ENCODE data around the gene FAM169A.
"Not testable (repeated sequence)": the region's sequence is repeated elsewhere in the genome, so short reads cannot be mapped to it uniquely, and the experiment has no call there.

Gene FAM169A

DNA sequence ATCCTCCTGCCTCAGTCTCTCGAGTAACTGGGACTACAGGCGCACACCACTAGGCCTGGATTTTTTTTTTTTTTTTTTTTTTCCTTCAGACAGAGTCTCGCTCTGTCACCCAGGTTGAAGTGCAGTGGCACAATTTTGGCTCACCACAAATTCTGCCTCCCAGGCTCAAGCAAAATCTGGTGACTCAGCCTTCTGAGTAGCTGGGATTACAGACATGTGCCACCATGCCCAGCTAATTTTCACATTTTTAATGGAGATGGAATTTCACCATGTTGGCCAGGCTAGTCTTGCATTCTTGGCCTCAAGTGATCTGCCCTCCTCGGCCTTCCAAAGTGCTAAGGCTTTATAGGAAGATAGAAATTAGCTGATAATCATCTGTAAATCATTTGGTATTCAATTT lies 55.3 kb downstream of the FAM169A start:
- 93 to 98% methylated on average over 4 of the region's 4 CpGs for WGBS, 2 experiments
- no peaks in the 10 kb centered on the region for H3K4me1 ChIP-seq (ENCODE audit: control insufficient read depth, insufficient read depth, low read length)
- no peak overlapping the region for H3K4me3 ChIP-seq (ENCODE audit: insufficient read depth, low read depth, low read length)
- H3K27me3 ChIP-seq (ENCODE audit: control insufficient read depth, insufficient read depth, low read length, poor library complexity, severe bottlenecking) = no peaks in the 10 kb centered on the region
- no peak overlapping the region for H3K27ac ChIP-seq (ENCODE audit: insufficient read depth, low read depth, low read length, poor library complexity, severe bottlenecking)
- H3K36me3 ChIP-seq (ENCODE audit: control insufficient read depth, insufficient read depth, low read length) = no peaks in the 10 kb centered on the region
- H3K9me3 ChIP-seq (ENCODE audit: control insufficient read depth, low read length) = no peaks in the 10 kb centered on the region

- Histone ChIP-seq H3K4me3 (ENCODE audit: insufficient read depth, low read depth, low read length) (no peak overlapping the region), H3K27ac (ENCODE audit: insufficient read depth, low read depth, low read length, poor library complexity, severe bottlenecking) (no peak overlapping the region), H3K36me3 (ENCODE audit: control insufficient read depth, insufficient read depth, low read length) (no peaks in the 10 kb centered on the region), H3K27me3 (ENCODE audit: control insufficient read depth, insufficient read depth, low read length, poor library complexity, severe bottlenecking) (no peaks in the 10 kb centered on the region), H3K9me3 (ENCODE audit: control insufficient read depth, low read length) (no peaks in the 10 kb centered on the region), H3K4me1 (ENCODE audit: control insufficient read depth, insufficient read depth, low read length) (no peaks in the 10 kb centered on the region)
- WGBS, 2 experiments = 80 to 89% methylated on average over 1 of the region's 1 CpG
These were observed 64.2 kb downstream of the FAM169A start for GRCh38 chr5:74801941-74802340.

DNA sequence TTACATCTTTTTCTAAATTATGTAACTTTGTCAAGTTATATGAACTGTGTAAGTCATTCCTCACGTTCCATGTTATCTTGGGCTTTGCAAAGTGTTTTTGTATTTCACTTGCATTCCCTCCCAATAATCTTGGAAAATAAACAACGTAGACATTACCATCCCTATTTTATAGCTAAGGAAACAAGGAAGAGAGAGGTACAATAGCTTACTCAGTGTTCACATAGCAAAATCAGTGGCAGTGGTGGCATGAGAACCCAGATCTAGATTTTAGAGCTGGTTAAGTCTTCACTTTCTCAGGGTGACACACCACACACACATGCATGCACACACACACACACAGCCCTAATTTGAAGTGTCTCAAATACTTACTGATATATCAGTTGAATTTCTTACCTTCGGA lies 65.0 kb downstream of the FAM169A start:
- Histone ChIP-seq H3K27ac (ENCODE audit: insufficient read depth, low read depth, low read length, poor library complexity, severe bottlenecking) (no peak overlapping the region), H3K9me3 (ENCODE audit: control insufficient read depth, low read length) (no peaks in the 10 kb centered on the region), H3K4me1 (ENCODE audit: control insufficient read depth, insufficient read depth, low read length) (no peaks in the 10 kb centered on the region), H3K36me3 (ENCODE audit: control insufficient read depth, insufficient read depth, low read length) (no peaks in the 10 kb centered on the region), H3K4me3 (ENCODE audit: insufficient read depth, low read depth, low read length) (no peak overlapping the region), H3K27me3 (ENCODE audit: control insufficient read depth, insufficient read depth, low read length, poor library complexity, severe bottlenecking) (no peaks in the 10 kb centered on the region)
- 90 to 95% methylated on average over 2 to 3 of the region's 3 CpGs for WGBS, 2 experiments

GRCh38 chr5:74798977-74799911 lies 66.9 kb downstream of the FAM169A start:
- Histone ChIP-seq H3K4me1 (ENCODE audit: control insufficient read depth, insufficient read depth, low read length) (no peaks in the 10 kb centered on the region), H3K27me3 (ENCODE audit: control insufficient read depth, insufficient read depth, low read length, poor library complexity, severe bottlenecking) (no peaks in the 10 kb centered on the region), H3K4me3 (ENCODE audit: insufficient read depth, low read depth, low read length) (no peak overlapping the region), H3K27ac (ENCODE audit: insufficient read depth, low read depth, low read length, poor library complexity, severe bottlenecking) (no peak overlapping the region), H3K9me3 (ENCODE audit: control insufficient read depth, low read length) (no peaks in the 10 kb centered on the region), H3K36me3 (ENCODE audit: control insufficient read depth, insufficient read depth, low read length) (no peaks in the 10 kb centered on the region)
- 95 to 96% methylated on average over 21 of the region's 21 CpGs for WGBS, 2 experiments

- WGBS, 2 experiments = 96 to 100% methylated on average over 3 of the region's 3 CpGs
- H3K27ac ChIP-seq (ENCODE audit: insufficient read depth, low read depth, low read length, poor library complexity, severe bottlenecking); H3K4me1 ChIP-seq (ENCODE audit: control insufficient read depth, insufficient read depth, low read length); H3K9me3 ChIP-seq (ENCODE audit: control insufficient read depth, low read length); H3K4me3 ChIP-seq (ENCODE audit: insufficient read depth, low read depth, low read length); H3K27me3 ChIP-seq (ENCODE audit: control insufficient read depth, insufficient read depth, low read length, poor library complexity, severe bottlenecking); H3K36me3 ChIP-seq (ENCODE audit: control insufficient read depth, insufficient read depth, low read length): not testable (repeated sequence)
These were observed 74.5 kb downstream of the FAM169A start for GRCh38 chr5:74791669-74792068.

GRCh38 chr5:74787424-74787823 lies 78.8 kb downstream of the FAM169A start:
- no peaks in the 10 kb centered on the region for H3K27me3 ChIP-seq (ENCODE audit: control insufficient read depth, insufficient read depth, low read length, poor library complexity, severe bottlenecking)
- 94 to 97% methylated on average over 6 of the region's 6 CpGs for WGBS, 2 experiments
- peaks cover 3% of the 10 kb centered on the region for H3K36me3 ChIP-seq (ENCODE audit: control insufficient read depth, insufficient read depth, low read length)
- H3K4me1 ChIP-seq (ENCODE audit: control insufficient read depth, insufficient read depth, low read length) = no peaks in the 10 kb centered on the region
- no peak overlapping the region for H3K27ac ChIP-seq (ENCODE audit: insufficient read depth, low read depth, low read length, poor library complexity, severe bottlenecking)
- H3K4me3 ChIP-seq (ENCODE audit: insufficient read depth, low read depth, low read length) = no peak overlapping the region
- no peaks in the 10 kb centered on the region for H3K9me3 ChIP-seq (ENCODE audit: control insufficient read depth, low read length)

DNA sequence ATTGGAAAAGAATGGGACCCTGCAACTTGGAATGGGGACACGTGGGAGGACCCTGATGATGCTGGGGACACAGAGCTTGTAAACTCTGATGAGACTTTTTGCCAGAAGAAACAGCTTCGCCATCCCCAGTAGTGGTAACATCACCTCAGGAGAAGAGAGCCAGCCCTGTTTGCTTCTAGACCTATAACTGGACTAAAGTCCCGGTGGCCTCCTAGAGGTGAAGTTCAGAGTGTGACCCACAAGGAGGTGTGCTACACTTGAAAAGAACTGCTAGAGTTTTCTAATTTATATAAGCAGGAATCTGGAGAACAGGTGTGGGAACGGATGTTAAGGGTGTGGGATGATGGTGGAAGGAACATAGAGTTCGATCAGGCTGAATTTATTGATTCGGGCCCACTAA lies 79.3 kb downstream of the FAM169A start:
- H3K27me3 ChIP-seq (ENCODE audit: control insufficient read depth, insufficient read depth, low read length, poor library complexity, severe bottlenecking) = no peaks in the 10 kb centered on the region
- WGBS, 2 experiments = 94 to 95% methylated on average over 6 of the region's 6 CpGs
- no peaks in the 10 kb centered on the region for H3K4me1 ChIP-seq (ENCODE audit: control insufficient read depth, insufficient read depth, low read length)
- no peak overlapping the region for H3K27ac ChIP-seq (ENCODE audit: insufficient read depth, low read depth, low read length, poor library complexity, severe bottlenecking)
- no peaks in the 10 kb centered on the region for H3K36me3 ChIP-seq (ENCODE audit: control insufficient read depth, insufficient read depth, low read length)
- no peak overlapping the region for H3K4me3 ChIP-seq (ENCODE audit: insufficient read depth, low read depth, low read length)
- no peaks in the 10 kb centered on the region for H3K9me3 ChIP-seq (ENCODE audit: control insufficient read depth, low read length)

GRCh38 chr5:74778609-74779008 lies 87.6 kb downstream of the FAM169A start:
- H3K27me3 ChIP-seq (ENCODE audit: control insufficient read depth, insufficient read depth, low read length, poor library complexity, severe bottlenecking) = no peaks in the 10 kb centered on the region
- WGBS, 2 experiments = 95 to 100% methylated on average over 1 to 2 of the region's 2 CpGs
- H3K4me3 ChIP-seq (ENCODE audit: insufficient read depth, low read depth, low read length) = no peak overlapping the region
- H3K9me3 ChIP-seq (ENCODE audit: control insufficient read depth, low read length) = no peaks in the 10 kb centered on the region
- no peak overlapping the region for H3K27ac ChIP-seq (ENCODE audit: insufficient read depth, low read depth, low read length, poor library complexity, severe bottlenecking)
- peaks cover under 1% of the 10 kb centered on the region for H3K36me3 ChIP-seq (ENCODE audit: control insufficient read depth, insufficient read depth, low read length)
- no peaks in the 10 kb centered on the region for H3K4me1 ChIP-seq (ENCODE audit: control insufficient read depth, insufficient read depth, low read length)

- Histone ChIP-seq H3K4me3 (ENCODE audit: insufficient read depth, low read depth, low read length) (no peak overlapping the region), H3K9me3 (ENCODE audit: control insufficient read depth, low read length) (no peaks in the 10 kb centered on the region), H3K27me3 (ENCODE audit: control insufficient read depth, insufficient read depth, low read length, poor library complexity, severe bottlenecking) (no peaks in the 10 kb centered on the region), H3K27ac (ENCODE audit: insufficient read depth, low read depth, low read length, poor library complexity, severe bottlenecking) (no peak overlapping the region), H3K4me1 (ENCODE audit: control insufficient read depth, insufficient read depth, low read length) (peaks cover 5% of the 10 kb centered on the region), H3K36me3 (ENCODE audit: control insufficient read depth, insufficient read depth, low read length) (peaks cover 23% of the 10 kb centered on the region)
- WGBS, 2 experiments = 83 to 95% methylated on average over 6 to 7 of the region's 7 CpGs
These were observed 93.8 kb downstream of the FAM169A start for GRCh38 chr5:74772359-74772758.

DNA sequence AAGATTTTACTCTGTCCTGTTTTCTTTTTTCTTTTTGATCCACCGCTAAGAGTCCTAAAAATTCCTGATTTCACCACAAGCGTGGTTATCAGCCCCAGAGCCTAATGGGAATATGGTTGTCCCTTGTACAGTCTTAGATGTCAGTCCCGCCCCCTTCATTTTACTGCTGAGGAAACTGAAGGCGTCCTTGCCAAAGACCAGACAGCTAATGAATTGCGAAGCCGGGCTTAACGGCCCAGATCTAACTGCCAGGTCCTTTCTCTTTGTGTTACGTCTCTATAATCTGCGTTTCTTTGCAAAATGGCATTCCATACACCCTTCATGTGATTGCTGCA lies 98.6 kb downstream of the FAM169A start:
- Histone ChIP-seq H3K36me3 (ENCODE audit: control insufficient read depth, insufficient read depth, low read length) (peaks cover 12% of the 10 kb centered on the region), H3K9me3 (ENCODE audit: control insufficient read depth, low read length) (no peaks in the 10 kb centered on the region), H3K4me3 (ENCODE audit: insufficient read depth, low read depth, low read length) (peak overlapping the region; percentile 89), H3K27ac (ENCODE audit: insufficient read depth, low read depth, low read length, poor library complexity, severe bottlenecking) (no peak overlapping the region), H3K27me3 (ENCODE audit: control insufficient read depth, insufficient read depth, low read length, poor library complexity, severe bottlenecking) (no peaks in the 10 kb centered on the region), H3K4me1 (ENCODE audit: control insufficient read depth, insufficient read depth, low read length) (peaks cover 10% of the 10 kb centered on the region)
- 2% methylated on average over 9 of the region's 9 CpGs for WGBS, 2 experiments

Measured in ectodermal cell (in vitro differentiated cells).